Upper lobe of left lung (tissue), 4 donors: ENCODE results near the gene DLG5.

Source experiments
- CTCF ChIP-seq, 6 experiments: fragments of 450-650 bp in 4 of 6; fragments of 200-600 bp in 2 of 6; sonication (generic) in 2 of 6; IDR thresholded peaks; one replicate each; pipeline ENCODE4 v1.5.1; 2016 to 2019; ENCODE audit warnings: antibody characterized with exemption in 6 of 6
- POLR2AphosphoS5 ChIP-seq, 2 donors: sonication (generic); formaldehyde crosslinking; IDR thresholded peaks; one replicate each; pipeline ENCODE4 v1.5.1; 2017; ENCODE audit warnings: antibody characterized with exemption in 2 of 2

- TF ChIP-seq POLR2AphosphoS5 (IDR thresholded peaks at IDR 0.05) (no peak), CTCF (IDR thresholded peaks at IDR 0.05) (no peak)
Measured at GRCh38 chr10:77746047-77746707, 180.4 kb downstream of the DLG5 start.
